Measurements from ENCODE around the gene SRSF6.
"Not testable (repeated sequence)": the region's sequence is repeated elsewhere in the genome, so short reads cannot be mapped to it uniquely, and the experiment has no call there.

The SRSF6 gene

GRCh38 chr20:43473381-43473704 is 15.6 kb downstream of the SRSF6 start:
- DNase-seq (ENCODE audit: low read depth in 2 of 2) = no peak

GRCh38 chr20:43477193-43477592 is 19.5 kb downstream of the SRSF6 start:
- no peak for DNase-seq (ENCODE audit: low read depth in 2 of 2)

- no peak for DNase-seq (ENCODE audit: low read depth in 2 of 2)
These were observed 19.9 kb downstream of the SRSF6 start for GRCh38 chr20:43477619-43478018.

GRCh38 chr20:43490038-43490437 is 32.3 kb downstream of the SRSF6 start:
- no peak for DNase-seq (ENCODE audit: low read depth in 2 of 2)

- no peak for DNase-seq (ENCODE audit: low read depth in 2 of 2)
These were observed 34.4 kb downstream of the SRSF6 start for GRCh38 chr20:43492101-43492500.

- no peak for DNase-seq (ENCODE audit: low read depth in 2 of 2)
These were observed 37.7 kb downstream of the SRSF6 start for GRCh38 chr20:43495388-43495787.

GRCh38 chr20:43502021-43502420 is 44.3 kb downstream of the SRSF6 start:
- not testable (repeated sequence) for DNase-seq (ENCODE audit: low read depth in 2 of 2)

GRCh38 chr20:43506238-43506637 is 48.5 kb downstream of the SRSF6 start:
- DNase-seq (ENCODE audit: low read depth in 2 of 2) = no peak

- DNase-seq (ENCODE audit: low read depth in 2 of 2) = no peak
These were observed 49.7 kb downstream of the SRSF6 start, which contains the start of gene L3MBTL1 for GRCh38 chr20:43507150-43508080. Gene L3MBTL1, plus strand, starts transcription at chr20:43507697. Its CDS starts 5,807 bp downstream, at chr20:43513504.

- no peak for DNase-seq (ENCODE audit: low read depth in 2 of 2)
These were observed 50.4 kb downstream of the SRSF6 start for GRCh38 chr20:43508106-43508505.

GRCh38 chr20:43508604-43509040 is 50.9 kb downstream of the SRSF6 start:
- no peak for DNase-seq (ENCODE audit: low read depth in 2 of 2)

GRCh38 chr20:43511879-43512278 is 54.2 kb downstream of the SRSF6 start:
- no peak for DNase-seq (ENCODE audit: low read depth in 2 of 2)

GRCh38 chr20:43513372-43513930 is 55.8 kb downstream of the SRSF6 start:
- DNase-seq (ENCODE audit: low read depth in 2 of 2) = no peak

Measured in fibroblast of skin of left biceps (primary cell).